SK-N-SH treated with all-trans-retinoic acid at 6 μM for 48 hours (cell line): ENCODE results near the gene STX12.

Experiments
- CREB5 ChIP-seq: fragments of 250-450 bp; sonication (Bioruptor Pico); IDR thresholded peaks from 2 replicates; pipeline ENCODE4 v1.5.1; 2020; ENCODE audit warnings: low read depth, mild to moderate bottlenecking, moderate library complexity
- GLIS3 ChIP-seq: fragments of 250-450 bp; sonication (Bioruptor Pico); IDR thresholded peaks from 2 replicates; pipeline ENCODE4 v1.5.0; 2020; ENCODE audit warnings: mild to moderate bottlenecking, moderate library complexity
- ISL1 ChIP-seq: fragments of 250-450 bp; sonication (Bioruptor Pico); IDR thresholded peaks from 2 replicates; pipeline ENCODE4 v2.1.2; 2022; ENCODE audit warnings: mild to moderate bottlenecking, moderate library complexity
- OSR1 ChIP-seq: fragments of 250-450 bp; sonication (Bioruptor Pico); IDR thresholded peaks from 2 replicates; pipeline ENCODE4 v1.8.0; 2022; ENCODE audit warnings: moderate library complexity, mild to moderate bottlenecking, inconsistent platforms
- PATZ1 ChIP-seq: fragments of 250-450 bp; sonication (Bioruptor Pico); IDR thresholded peaks from 2 replicates; pipeline ENCODE4 v1.8.0; 2020; ENCODE audit warnings: mild to moderate bottlenecking, moderate library complexity, borderline replicate concordance
- RARB ChIP-seq: fragments of 250-450 bp; sonication (Bioruptor Pico); IDR thresholded peaks from 2 replicates; pipeline ENCODE4 v1.8.0; 2021; ENCODE audit warnings: mild to moderate bottlenecking, moderate library complexity
- TOX ChIP-seq: fragments of 250-450 bp; sonication (Bioruptor Pico); IDR thresholded peaks from 2 replicates; pipeline ENCODE4 v1.8.0; 2021; ENCODE audit warnings: mild to moderate bottlenecking, moderate library complexity, borderline replicate concordance
- ZFP30 ChIP-seq: fragments of 450-650 bp; formaldehyde crosslinking; IDR thresholded peaks from 2 replicates; pipeline ENCODE4 v1.5.0; 2022; ENCODE audit warnings: mild to moderate bottlenecking, moderate library complexity

- TF ChIP-seq TOX (CRISPR knock-in tag) (no peak), RARB (CRISPR knock-in tag) (no peak), ISL1 (CRISPR knock-in tag) (no peak), GLIS3 (CRISPR knock-in tag) (no peak), ZFP30 (CRISPR knock-in tag) (no peak), CREB5 (no peak), PATZ1 (CRISPR knock-in tag) (no peak), OSR1 (CRISPR knock-in tag) (no peak)
These were observed 57.8 kb downstream of the STX12 start, which contains the start of gene PPP1R8 for GRCh38 chr1:27830621-27831440.
